Colonic mucosa (tissue), 4 donors: Measurements from ENCODE around the gene ABLIM2. TPM values are rescaled to one million over a fixed set of nuclear protein-coding genes. Genes with fewer than 3 reads are reported as not detected.

Source experiments
- DNase-seq: peaks from one replicate; pipeline ENCODE4 v3.0.0-alpha.2; 2020
- H3K27ac ChIP-seq: fragments of 200-600 bp; one replicate; pipeline ENCODE4 v1.8.0; 2021
- H3K27me3 ChIP-seq: fragments of 200-600 bp; one replicate; pipeline ENCODE4 v1.8.0; 2021
- H3K36me3 ChIP-seq: fragments of 200-600 bp; one replicate; pipeline ENCODE4 v1.8.0; 2021
- H3K4me1 ChIP-seq: fragments of 200-600 bp; one replicate; pipeline ENCODE4 v1.8.0; 2021; ENCODE audit warnings: mild to moderate bottlenecking
- H3K4me3 ChIP-seq: fragments of 200-600 bp; one replicate; pipeline ENCODE4 v1.8.0; 2021
- H3K9ac ChIP-seq, 2 donors: one replicate each; pipeline ENCODE4 v1.7.0; 2013; ENCODE audit warnings: control low read depth in 2 of 2, low read depth in 2 of 2, low read length in 2 of 2
- H3K9me3 ChIP-seq: fragments of 200-600 bp; one replicate; pipeline ENCODE4 v1.8.0; 2021
- intact Hi-C: fragments of 100-400 bp; cut with DNase I; formaldehyde crosslinking; loops from one replicate; pipeline ENCODE4 v1.14.1; 2022
- total RNA-seq, 2 donors: library from RNA; stranded (reverse); fragmentation: NEBNext Ultra II Directional in 1 of 2; extraction: Animal tissue kit (Norgen Biotek cat#: 25700) in 1 of 2; gene quantifications; one replicate each; pipeline ENCODE4 v1.2.1, GENCODE V29; 2021
- TF ChIP-seq, protein P1 (sequence below): fragments of 200-600 bp; IDR thresholded peaks from one replicate; pipeline ENCODE4 v1.8.0; 2022; ENCODE audit warnings: antibody characterized with exemption, mild to moderate bottlenecking
- donor health status: healthy.
- donor health status: DM: no; HTN: no; CAD: no.
- donor health status: DM: no; HTN: no; CAD: no.

ABLIM2 gene
- total RNA-seq, 2 donors from 2014 or later: 11.1 to 11.5 TPM

DNA sequence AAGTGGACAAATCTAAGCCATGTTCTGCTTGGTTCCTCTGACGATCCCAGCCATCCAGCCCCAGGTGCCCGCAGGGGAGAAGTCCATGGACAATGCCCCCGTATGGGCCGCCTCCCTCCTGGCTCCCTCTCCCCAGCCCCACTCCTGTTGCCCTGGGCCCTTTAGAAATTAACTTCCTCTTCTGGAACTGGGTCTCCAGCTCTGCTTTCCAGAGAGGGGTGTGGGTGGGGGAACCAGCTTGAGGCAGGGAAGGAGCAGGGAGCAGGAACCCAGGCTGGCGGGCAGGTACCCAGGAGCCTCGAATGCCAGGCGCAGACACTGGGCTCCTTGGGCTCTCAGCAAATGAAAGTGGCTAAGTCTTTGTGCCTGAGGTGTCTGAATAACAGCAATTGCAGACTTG lies 12.7 kb upstream of the ABLIM2 start:
- no peak for DNase-seq
- TF ChIP-seq, protein P1, sequence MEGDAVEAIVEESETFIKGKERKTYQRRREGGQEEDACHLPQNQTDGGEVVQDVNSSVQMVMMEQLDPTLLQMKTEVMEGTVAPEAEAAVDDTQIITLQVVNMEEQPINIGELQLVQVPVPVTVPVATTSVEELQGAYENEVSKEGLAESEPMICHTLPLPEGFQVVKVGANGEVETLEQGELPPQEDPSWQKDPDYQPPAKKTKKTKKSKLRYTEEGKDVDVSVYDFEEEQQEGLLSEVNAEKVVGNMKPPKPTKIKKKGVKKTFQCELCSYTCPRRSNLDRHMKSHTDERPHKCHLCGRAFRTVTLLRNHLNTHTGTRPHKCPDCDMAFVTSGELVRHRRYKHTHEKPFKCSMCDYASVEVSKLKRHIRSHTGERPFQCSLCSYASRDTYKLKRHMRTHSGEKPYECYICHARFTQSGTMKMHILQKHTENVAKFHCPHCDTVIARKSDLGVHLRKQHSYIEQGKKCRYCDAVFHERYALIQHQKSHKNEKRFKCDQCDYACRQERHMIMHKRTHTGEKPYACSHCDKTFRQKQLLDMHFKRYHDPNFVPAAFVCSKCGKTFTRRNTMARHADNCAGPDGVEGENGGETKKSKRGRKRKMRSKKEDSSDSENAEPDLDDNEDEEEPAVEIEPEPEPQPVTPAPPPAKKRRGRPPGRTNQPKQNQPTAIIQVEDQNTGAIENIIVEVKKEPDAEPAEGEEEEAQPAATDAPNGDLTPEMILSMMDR: no peak

GRCh38 chr4:8170341-8170740 lies 11.7 kb upstream of the ABLIM2 start:
- Histone ChIP-seq H3K27ac (no peak overlapping the region), H3K4me1 (no peaks in the 10 kb centered on the region), H3K4me3 (no peak overlapping the region), H3K9me3 (no peaks in the 10 kb centered on the region), H3K36me3 (no peaks in the 10 kb centered on the region), H3K27me3 (no peaks in the 10 kb centered on the region), H3K9ac (no peak overlapping the region)
- TF ChIP-seq, protein P1: no peak
- intact Hi-C loops: no loop called here
- DNase-seq: no peak

More for the DNA sequence above, 12.7 kb upstream of the ABLIM2 start:
- H3K9ac ChIP-seq: no peak overlapping the region
- no peak overlapping the region for H3K27ac ChIP-seq
- no peaks in the 10 kb centered on the region for H3K4me1 ChIP-seq
- no peaks in the 10 kb centered on the region for H3K9me3 ChIP-seq
- no peak overlapping the region for H3K4me3 ChIP-seq
- intact Hi-C loops: no loop called here
- H3K36me3 ChIP-seq: no peaks in the 10 kb centered on the region
- H3K27me3 ChIP-seq: no peaks in the 10 kb centered on the region

GRCh38 chr4:8169763-8170162 lies 11.2 kb upstream of the ABLIM2 start:
- intact Hi-C loops: no loop called here
- no peaks in the 10 kb centered on the region for H3K4me1 ChIP-seq
- DNase-seq: no peak
- H3K9ac ChIP-seq: no peak overlapping the region
- no peak overlapping the region for H3K4me3 ChIP-seq
- no peaks in the 10 kb centered on the region for H3K27me3 ChIP-seq
- TF ChIP-seq, protein P1: no peak
- no peaks in the 10 kb centered on the region for H3K36me3 ChIP-seq
- no peak overlapping the region for H3K27ac ChIP-seq
- no peaks in the 10 kb centered on the region for H3K9me3 ChIP-seq

- no peaks in the 10 kb centered on the region for H3K27me3 ChIP-seq
- no peak overlapping the region for H3K4me3 ChIP-seq
- no peaks in the 10 kb centered on the region for H3K9me3 ChIP-seq
- DNase-seq: no peak
- no peaks in the 10 kb centered on the region for H3K36me3 ChIP-seq
- no peak overlapping the region for H3K27ac ChIP-seq
- TF ChIP-seq, protein P1: no peak
- no peak overlapping the region for H3K9ac ChIP-seq
- intact Hi-C loops: no loop called here
- no peaks in the 10 kb centered on the region for H3K4me1 ChIP-seq
Measured at GRCh38 chr4:8168832-8169598, 10.4 kb upstream of the ABLIM2 start.

GRCh38 chr4:8168232-8168631 lies 9.6 kb upstream of the ABLIM2 start:
- intact Hi-C loops: no loop called here
- Histone ChIP-seq H3K9me3 (no peaks in the 10 kb centered on the region), H3K27me3 (no peaks in the 10 kb centered on the region), H3K36me3 (no peaks in the 10 kb centered on the region), H3K27ac (no peak overlapping the region), H3K4me1 (no peaks in the 10 kb centered on the region), H3K9ac (no peak overlapping the region), H3K4me3 (no peak overlapping the region)
- no peak for DNase-seq
- TF ChIP-seq, protein P1: no peak
